SW480 (cell line): Measurements from ENCODE around the gene AMOT.
"Not testable (repeated sequence)": the region's sequence is repeated elsewhere in the genome, so short reads cannot be mapped to it uniquely, and the experiment has no call there.

ENCODE experiments used
- DNase-seq: peaks from one replicate; pipeline ENCODE4 v3.0.0-alpha.2; 2016; ENCODE audit warnings: low spot score

The AMOT gene, protein sequence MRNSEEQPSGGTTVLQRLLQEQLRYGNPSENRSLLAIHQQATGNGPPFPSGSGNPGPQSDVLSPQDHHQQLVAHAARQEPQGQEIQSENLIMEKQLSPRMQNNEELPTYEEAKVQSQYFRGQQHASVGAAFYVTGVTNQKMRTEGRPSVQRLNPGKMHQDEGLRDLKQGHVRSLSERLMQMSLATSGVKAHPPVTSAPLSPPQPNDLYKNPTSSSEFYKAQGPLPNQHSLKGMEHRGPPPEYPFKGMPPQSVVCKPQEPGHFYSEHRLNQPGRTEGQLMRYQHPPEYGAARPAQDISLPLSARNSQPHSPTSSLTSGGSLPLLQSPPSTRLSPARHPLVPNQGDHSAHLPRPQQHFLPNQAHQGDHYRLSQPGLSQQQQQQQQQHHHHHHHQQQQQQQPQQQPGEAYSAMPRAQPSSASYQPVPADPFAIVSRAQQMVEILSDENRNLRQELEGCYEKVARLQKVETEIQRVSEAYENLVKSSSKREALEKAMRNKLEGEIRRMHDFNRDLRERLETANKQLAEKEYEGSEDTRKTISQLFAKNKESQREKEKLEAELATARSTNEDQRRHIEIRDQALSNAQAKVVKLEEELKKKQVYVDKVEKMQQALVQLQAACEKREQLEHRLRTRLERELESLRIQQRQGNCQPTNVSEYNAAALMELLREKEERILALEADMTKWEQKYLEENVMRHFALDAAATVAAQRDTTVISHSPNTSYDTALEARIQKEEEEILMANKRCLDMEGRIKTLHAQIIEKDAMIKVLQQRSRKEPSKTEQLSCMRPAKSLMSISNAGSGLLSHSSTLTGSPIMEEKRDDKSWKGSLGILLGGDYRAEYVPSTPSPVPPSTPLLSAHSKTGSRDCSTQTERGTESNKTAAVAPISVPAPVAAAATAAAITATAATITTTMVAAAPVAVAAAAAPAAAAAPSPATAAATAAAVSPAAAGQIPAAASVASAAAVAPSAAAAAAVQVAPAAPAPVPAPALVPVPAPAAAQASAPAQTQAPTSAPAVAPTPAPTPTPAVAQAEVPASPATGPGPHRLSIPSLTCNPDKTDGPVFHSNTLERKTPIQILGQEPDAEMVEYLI

DNA sequence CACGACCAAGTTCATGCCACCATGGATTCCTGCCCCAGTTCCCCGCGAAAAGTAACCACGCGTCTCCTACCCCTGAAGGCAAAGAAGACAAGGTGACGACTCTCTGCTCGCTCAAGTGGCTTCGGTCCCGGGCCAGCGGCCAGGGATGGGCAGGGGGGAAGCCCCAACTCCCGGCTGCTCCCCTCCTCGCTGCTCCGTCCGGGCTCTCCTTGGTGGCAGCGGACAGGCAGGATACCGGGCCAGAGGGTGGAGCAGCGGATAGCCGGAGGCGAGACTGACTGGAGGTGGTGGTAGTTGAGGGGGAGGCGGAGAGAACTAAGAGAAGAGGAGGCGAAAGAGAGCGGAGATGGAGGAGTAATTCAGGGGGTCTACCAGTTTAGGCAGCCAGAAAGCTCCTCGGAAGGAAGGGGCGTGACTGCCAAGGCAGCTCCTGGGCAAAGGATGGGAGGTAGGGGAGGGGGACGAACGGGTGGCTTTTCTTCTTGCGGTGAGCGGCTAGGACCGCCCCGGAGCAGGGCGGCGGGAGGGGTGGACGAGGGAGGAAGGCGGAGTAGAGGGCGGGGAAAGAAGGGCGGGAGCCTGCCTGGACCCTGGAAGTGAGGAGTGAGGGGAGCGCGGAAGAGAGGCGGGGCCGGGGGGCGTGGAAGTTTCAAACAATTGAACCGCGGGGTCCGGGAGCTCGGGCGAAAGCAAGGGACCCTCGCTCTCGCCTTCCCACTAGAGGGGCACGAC lies at the start of gene AMOT:
AMOT (minus strand) TSS at position 450 of the 732 bp plus-strand sequence. CDS start 17,705 bp downstream, outside the sequence.
- DNase-seq: peak; percentile 63

DNA sequence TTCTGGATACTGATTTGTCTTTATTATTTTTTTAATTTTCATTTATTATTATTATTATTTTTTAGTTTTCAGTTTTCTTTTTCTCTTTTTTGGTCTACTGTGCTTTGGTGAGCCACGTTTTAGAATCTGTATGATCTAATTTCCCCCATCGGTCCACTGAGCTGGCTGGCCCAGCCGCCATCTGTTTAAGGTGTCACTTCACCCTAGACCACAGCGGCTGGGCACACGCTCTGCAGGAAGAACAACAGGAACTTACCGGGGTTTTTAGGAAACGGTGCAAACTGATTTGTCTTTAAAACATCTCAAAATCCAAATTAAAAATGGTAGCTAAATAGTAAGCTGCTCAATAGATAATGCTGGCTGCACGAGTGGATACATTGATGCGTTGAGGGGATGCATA lies 48.8 kb upstream of the AMOT start:
- no peak for DNase-seq

DNA sequence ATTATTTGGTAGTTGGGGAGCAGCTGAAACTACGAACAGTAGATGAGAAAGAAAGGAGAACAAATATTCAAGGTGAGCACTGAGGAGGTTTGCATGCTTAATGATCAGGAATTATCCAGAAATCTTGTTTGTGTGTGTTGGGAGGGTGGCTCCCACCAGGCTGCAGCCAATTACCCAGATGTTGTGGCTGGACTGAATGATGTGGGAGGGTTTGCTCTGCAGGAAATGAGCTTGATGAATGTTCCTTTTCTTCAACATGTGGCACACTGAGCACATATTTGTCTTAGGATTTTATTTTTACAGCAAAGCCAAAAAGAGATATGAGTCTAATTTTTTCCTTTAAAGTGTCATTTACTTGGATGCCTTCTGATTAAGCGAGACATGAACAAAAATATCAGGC lies 48.3 kb upstream of the AMOT start:
- DNase-seq: no peak

DNA sequence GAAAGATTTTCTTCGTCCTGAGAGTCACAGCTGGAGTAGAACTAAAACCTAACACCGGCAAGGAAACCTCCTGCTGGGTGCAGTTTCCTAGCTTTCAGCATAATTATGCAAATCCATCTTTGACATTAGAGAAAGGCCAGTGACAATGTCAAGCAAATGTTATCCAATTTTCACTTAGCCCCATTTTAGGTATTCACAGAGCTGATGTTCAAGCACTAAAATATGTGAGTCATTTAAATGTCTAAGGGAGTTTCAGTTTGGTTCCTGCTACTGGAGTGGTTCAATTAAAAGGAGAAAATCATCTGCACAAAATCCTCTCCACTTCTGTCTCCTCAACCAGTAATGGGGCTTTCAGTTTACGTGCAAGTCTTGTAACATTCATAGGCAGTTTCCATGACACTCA lies 37.1 kb upstream of the AMOT start:
- DNase-seq: no peak

DNA sequence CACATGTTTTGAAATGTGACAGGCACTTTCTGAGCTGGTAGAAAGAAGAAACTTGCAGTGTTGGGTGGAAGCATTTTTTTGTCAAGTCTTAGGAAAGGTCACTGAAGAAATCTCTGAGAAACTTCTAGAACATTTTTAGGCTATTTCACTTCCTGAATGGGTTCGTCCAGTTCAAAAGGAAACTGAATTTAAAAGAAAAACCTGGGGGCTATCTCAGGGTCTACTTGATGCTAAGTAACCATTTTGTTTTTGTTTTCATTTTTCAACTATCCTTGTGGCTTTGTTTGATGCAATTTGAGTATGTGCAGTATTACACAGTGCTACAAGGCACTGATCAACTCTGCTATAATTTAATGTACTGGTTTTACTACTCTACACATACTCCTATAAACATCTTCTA lies 34.0 kb upstream of the AMOT start:
- DNase-seq: no peak

DNA sequence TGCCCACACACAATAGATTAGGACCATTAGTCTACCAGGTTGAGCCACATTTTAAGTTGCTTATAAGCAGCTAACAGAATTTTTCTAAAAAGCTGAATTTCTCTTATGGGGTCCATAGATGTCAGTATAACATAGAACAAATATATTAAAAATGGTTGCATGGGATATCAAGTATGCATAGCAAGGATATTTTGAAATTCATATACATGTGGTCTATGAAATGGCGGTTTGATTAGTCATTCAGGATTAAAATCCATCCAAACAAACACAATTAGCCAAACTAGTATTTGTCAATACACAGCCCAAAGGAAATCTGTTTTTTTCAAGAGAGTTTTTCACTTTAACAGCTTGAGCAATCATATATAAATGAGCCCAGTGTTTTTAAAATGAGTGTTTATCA lies 33.5 kb upstream of the AMOT start:
- DNase-seq: peak; percentile 6

DNA sequence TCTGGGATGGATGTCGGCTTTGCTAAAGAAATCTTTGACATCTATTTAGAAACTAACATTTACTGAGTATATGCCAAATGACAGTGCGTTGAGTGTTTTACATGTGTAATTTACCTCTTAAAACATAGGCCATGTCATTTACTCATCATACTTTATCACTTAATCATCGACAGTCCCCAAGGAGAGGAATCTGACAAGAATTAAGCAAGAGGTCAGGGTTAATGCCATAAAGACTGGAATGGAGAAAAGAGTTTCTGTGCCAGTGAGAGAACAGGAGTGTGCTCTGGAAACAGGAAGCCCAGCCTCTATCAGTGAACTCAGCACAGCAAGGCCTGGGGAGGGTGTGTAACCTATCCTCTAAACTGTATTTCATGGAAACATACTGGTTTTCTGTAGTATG lies 28.0 kb upstream of the AMOT start:
- no peak for DNase-seq

DNA sequence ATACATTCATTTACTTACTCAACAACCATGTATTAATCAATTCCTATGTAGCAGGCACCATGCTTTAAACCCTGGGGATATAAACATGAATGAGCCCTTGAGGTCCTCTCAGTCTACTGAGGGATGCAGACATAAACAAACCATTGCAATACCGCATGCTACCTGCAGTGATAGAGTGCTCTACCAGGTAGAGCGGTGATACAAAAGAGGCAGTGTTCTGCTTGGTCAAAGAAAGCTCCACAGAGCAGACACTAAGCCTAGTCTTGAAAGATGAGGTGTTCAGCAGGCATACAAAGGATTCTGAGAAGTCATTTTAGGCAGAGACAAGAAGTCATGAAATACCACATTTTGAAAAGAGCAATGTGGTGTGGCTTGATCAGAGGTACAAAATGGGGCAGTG lies 26.9 kb upstream of the AMOT start:
- peak; percentile 36 for DNase-seq

DNA sequence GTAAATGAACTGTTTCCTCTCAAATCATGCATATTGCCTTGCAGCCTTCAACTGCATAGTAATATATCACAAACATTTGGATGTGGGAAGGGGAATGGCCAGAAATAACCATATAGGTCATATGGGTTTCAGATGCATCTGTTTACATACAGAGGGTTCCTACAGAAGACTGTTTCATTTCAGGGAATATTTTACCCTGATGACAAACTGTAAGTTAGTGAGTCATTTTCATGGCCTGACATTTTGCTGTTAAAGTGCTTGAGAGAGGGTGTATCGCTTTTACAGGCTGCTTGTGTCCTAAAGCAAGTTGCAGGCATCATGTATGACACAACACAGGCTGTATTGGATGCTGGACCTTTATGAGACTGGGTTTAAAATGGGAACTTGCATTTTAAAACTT lies 25.5 kb upstream of the AMOT start:
- no peak for DNase-seq

DNA sequence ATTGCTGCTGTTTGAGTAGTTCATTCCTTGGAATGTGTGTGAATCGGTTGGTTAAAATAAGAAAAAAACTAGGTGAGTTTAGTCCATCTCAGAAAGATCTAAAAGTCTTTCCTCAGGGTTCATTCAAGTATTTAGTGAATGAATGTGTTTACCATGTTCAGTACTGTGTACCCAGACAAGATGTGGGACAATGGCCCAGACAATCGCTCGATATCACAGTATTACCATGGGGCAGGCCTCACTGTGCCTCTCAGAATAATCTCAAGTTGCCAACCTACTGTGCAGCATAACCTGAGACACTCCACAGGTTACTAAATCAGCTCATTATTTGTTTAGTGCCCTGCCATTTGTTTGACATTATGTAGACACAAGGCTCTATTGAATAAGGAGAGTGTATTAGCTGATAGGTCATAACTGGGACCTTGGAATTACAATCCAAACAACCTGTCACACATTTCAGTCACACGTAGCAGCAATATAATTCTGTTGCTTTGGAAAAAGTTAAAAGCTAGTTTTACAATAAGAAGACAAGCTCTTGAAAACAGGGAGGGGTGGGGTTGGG lies 24.9 kb upstream of the AMOT start:
- no peak for DNase-seq

DNA sequence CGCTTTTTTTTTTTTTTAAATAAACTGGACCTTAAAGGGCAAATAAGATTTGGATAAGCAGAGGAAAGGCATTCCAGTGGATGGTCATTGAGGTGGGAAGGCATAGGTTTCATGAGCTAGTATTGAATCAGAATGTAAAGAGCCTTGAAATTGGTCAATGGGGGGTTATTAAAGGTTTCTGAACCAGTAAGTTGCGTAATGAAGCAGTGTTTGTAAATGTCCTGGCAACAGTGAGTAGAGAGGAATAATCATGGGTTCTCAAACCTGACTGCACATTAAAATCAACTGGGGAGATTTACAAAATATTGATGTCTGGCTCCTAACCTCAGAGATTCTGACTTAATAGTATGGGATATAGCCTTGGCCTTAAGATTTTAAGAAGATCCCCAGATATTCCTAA lies 23.2 kb upstream of the AMOT start:
- DNase-seq: no peak

DNA sequence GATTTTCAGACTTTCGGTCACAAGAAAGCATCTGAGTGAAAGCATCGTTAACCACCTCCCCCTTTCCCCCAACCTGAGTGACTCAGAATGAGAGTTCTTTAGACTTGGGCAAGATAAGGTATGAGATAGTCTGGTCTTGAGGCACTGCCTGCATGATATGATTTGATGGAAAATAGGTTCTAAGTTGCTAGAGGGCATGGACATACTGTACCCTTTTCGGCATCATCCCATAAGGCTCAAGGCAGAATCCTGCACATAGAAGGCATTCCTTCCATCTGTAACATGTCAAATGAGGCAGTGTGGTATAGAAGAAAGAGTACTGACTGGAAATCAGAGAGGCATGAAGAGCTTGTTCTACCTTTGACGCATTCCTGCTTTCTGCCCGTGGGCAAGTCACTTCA lies 16.8 kb upstream of the AMOT start:
- no peak for DNase-seq

DNA sequence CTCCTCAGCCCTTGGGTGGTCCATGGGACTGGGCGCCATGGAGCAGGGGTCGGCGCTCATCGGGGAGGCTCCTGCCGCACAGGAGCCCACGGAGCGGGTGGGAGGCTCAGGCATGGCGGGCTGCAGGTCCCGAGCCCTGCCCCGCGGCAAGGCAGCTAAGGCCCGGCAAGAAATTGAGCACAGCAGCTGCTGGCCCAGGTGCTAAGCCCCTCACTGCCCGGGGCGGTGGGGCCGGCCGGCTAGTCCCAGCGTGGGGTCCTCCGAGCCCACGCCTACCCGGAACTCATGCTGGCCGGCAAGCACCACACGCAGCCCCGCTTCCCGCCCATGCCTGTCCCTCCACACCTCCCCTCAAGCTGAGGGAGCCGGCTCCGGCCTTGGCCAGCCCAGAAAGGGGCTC lies 14.3 kb upstream of the AMOT start:
- not testable (repeated sequence) for DNase-seq

DNA sequence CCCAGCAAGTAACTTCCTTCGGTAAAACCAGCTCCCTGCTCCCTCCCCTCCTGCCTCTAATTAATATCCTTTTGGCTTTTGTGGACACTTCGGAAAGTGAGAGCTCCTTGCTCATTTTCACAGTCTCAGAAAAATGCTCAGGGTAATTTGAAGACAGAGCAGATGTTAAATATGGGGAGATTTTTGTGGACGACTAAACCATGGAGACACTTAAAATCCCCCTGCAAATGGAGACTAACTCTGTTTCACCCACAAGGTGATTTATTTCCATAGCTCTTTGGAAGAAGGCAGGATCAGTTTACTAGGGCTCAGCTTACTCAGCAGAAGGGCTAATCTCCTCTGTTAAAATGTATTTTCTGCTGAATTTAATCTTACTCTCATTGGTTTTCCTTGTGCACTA lies 12.2 kb upstream of the AMOT start:
- DNase-seq: no peak

DNA sequence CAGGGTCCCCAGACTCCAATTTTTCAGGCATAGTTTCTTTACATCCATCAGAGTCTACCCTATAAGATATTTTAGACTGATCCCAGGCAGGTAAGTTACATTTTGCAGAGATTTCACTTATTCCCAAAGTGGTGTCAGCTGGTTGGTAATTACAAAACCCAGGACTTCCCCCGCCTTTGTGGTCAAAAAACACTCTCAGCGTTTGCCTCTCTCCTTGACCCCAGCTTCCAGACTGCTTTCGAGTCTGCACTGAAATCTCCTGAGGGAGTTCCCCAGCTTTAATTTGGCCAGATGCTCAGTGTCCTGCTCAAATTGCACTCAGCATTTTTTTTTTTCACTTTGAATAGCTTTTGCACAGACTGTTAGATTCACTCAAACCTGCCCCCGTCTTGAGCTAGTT lies 11.2 kb upstream of the AMOT start:
- no peak for DNase-seq

DNA sequence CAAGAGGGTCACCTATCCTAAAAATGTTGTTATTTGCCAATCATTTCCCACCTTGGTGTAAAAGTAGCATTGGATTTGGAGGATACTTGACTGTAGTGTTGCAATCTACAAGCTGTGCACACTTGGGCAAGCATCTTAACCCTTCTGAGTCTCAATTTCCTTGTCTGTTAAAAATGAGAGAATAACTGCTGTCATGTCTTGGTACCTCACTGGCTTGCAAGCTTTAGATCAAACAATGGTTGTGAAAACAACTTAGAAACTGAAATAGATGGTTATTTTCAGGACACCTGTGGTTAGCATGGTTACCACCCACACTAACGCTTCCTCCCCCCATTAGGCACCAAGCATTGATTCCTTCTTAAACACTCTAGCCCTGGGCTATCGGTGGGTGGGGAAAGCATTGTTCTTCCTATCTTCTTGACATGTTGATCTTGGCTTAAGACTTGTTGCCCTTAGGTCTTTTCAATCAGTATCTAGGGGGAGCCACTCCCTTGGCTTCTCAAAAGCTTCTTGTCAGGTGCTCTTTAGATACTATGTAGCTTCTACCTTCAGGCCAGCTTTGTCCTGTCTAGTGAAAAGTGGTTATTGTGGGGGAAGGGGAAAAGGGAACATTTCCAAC lies 10.6 kb upstream of the AMOT start:
- DNase-seq: no peak

DNA sequence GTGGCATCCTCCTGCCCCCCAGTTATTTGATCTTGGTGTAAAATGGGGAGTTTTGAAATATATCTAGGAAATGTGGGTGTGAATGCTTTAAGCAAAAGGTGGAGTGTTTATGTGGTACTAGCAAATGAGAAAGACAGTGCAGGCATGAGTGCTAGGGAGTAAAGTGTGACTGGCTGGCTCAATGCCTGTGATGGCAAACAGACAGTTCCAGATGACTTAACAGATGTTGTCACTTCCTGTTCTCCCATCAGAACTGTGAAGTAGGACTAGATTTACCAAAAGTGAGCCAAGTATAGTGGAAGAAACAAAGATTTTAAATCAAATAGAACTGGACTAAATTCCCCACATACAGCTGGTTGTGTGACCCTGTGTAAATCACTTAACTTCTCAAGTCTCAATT lies 8.4 kb upstream of the AMOT start:
- no peak for DNase-seq

DNA sequence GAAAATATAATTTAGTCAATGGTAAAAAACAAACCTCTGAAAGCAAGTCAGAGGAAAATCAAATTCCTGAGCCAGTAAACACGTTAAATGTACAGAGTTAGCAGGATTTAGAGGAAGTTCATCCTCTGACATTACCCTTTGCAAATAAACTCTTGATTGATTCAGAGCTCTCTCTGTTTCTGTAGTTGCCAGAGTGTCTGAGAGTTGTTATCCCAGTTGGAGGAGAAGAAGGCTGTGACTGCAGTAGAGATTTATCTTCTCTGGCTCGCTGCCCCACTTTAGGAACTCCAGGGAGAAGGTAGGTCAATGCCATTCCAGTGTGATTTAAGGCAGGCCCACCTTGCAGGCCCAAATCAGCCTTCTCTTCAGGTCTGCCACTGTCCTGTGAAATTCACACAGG lies 6.2 kb upstream of the AMOT start:
- DNase-seq: no peak

DNA sequence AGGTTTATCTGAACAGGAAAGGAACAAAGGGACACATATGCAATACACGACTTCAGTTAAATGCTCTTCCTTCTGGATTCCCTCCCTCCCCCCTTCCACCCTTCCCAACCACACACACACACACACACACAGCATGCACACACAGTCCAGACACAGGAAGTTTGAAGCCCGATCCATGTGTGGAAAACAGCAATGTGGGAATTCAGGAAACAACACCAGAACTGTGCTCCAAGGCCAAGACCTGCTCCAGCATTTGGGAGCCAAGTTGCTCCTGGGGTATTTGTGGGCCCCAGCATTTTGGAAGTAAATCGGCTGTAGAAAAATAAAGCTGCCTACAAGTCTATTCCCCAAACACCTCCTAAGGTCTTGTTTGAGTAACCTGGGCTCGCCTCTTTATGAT lies 5.6 kb upstream of the AMOT start:
- DNase-seq: no peak

DNA sequence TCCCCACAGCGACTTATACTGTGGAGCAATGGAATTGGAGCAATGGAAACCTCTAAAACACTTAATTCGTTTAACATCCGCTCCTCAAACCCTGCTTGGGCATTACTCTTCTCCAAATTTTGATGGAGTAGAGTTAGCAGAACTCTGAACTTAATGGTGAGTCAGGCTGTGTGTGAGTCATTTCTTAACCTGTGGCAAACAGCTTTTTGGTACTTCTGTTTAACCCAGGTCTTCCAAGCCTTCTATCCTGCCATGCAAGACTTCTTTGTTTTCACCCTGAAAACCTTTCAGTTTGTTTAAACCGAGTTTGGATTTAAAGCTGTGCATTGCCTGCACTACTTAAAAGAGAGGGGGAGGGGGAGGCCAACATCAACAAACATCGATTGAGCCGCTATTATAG lies 3.6 kb upstream of the AMOT start:
- no peak for DNase-seq

DNA sequence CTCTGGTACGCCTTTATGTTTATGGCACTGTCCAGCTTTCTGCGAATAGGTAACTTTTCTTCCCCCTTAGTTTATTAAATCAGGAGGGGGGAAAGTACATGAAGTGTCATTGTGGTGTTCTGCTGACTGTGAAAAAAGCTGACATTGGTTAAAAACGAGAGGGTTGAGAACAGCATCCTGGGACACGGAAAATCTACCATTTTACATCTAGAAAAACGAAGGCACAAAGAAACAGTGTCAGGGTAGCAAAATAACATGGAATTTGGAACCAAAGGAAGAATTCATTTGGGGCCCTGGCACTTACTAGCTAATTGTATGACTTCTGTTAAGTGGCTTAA lies 1.2 kb upstream of the AMOT start:
- DNase-seq: no peak
